SK-N-SH (cell line): ENCODE measurements around the gene PCSK2. TPM values are rescaled to one million over a fixed set of nuclear protein-coding genes. Genes with fewer than 3 reads are reported as not detected.

Experiments
- CTCF ChIA-PET: fragments of 300-600, 350-600 bp; formaldehyde crosslinking; extraction: SDS; loops from one replicate; lab custom pipeline; 2021; lab: Yijun Ruan, JAX
- POLR2A ChIA-PET: fragments of 350-600 bp; sonication (Branson Sonifier 250); formaldehyde crosslinking; extraction: SDS; loops from one replicate; lab custom pipeline; 2020; ENCODE audit warnings: antibody characterized with exemption, inconsistent platforms; lab: Yijun Ruan, JAX
- DNase-seq: peaks from one replicate; pipeline ENCODE4 v3.0.0; 2012
- H2AFZ ChIP-seq: fragments of 200-600 bp; sonication (generic); 2 replicates; pipeline ENCODE4 v1.8.1; 2016; ENCODE audit warnings: antibody characterized with exemption, mild to moderate bottlenecking, low read depth
- H3F3A ChIP-seq: fragments of 200-600 bp; sonication (generic); replicated peaks from 2 replicates; pipeline ENCODE3; 2016; ENCODE audit warnings: antibody characterized with exemption, mild to moderate bottlenecking; ENCODE audit not compliant: insufficient read depth
- H3K27ac ChIP-seq, 2 experiments: fragments of 200-500 bp in 1 of 2; fragments of 200-600 bp in 1 of 2; sonication (Bioruptor generic) in 1 of 2; sonication (generic), shearing (Covaris generic) in 1 of 2; 2 replicates each; pipeline versions ENCODE4 v1.5.1 to v1.6.1; 2014 to 2016; ENCODE audit warnings: low read depth in 2 of 2, inconsistent platforms in 1 of 2, low read length in 1 of 2, mild to moderate bottlenecking in 1 of 2, mixed read lengths in 1 of 2
- H3K27me3 ChIP-seq: fragments of 200-600 bp; sonication (generic), shearing (Covaris generic); 2 replicates; pipeline ENCODE4 v1.6.1; 2016; ENCODE audit warnings: mixed run types; ENCODE audit not compliant: insufficient read depth
- H3K36me3 ChIP-seq, 2 experiments: fragments of 200-500 bp in 1 of 2; fragments of 200-600 bp in 1 of 2; sonication (Bioruptor generic) in 1 of 2; sonication (generic) in 1 of 2; replicated peaks in 1 of 2; 2 replicates each; pipeline versions ENCODE3 to v1.5.1; 2014 to 2016; ENCODE audit warnings: low read length in 1 of 2, mild to moderate bottlenecking in 1 of 2; ENCODE audit not compliant: insufficient read depth in 2 of 2, control insufficient read depth in 1 of 2
- H3K4me1 ChIP-seq, 2 experiments: fragments of 200-500 bp in 1 of 2; fragments of 200-600 bp in 1 of 2; sonication (Bioruptor generic) in 1 of 2; sonication (generic), shearing (Covaris generic) in 1 of 2; 2 replicates each; pipeline versions ENCODE4 v1.5.1 to v1.6.1; 2014 to 2016; ENCODE audit warnings: low read depth in 1 of 2, low read length in 1 of 2, mixed run types in 1 of 2; ENCODE audit not compliant: insufficient read depth in 2 of 2, control insufficient read depth in 1 of 2
- H3K4me2 ChIP-seq: fragments of 200-600 bp; sonication (generic), shearing (Covaris generic); 2 replicates; pipeline ENCODE4 v1.6.1; 2017; ENCODE audit warnings: mixed run types
- H3K4me3 ChIP-seq, 2 experiments: fragments of 200-500 bp in 1 of 2; fragments of 200-600 bp in 1 of 2; sonication (Bioruptor generic) in 1 of 2; sonication (generic), shearing (Covaris generic) in 1 of 2; 2 replicates each; pipeline versions ENCODE4 v1.5.1 to v1.8.1; 2014 to 2016; ENCODE audit warnings: low read depth in 2 of 2, inconsistent platforms in 1 of 2, low read length in 1 of 2, mild to moderate bottlenecking in 1 of 2, mixed read lengths in 1 of 2, moderate library complexity in 1 of 2
- H3K79me2 ChIP-seq: fragments of 200-600 bp; sonication (generic); 2 replicates; pipeline ENCODE4 v1.8.1; 2017; ENCODE audit warnings: mild to moderate bottlenecking; ENCODE audit not compliant: insufficient read depth
- H3K9ac ChIP-seq: fragments of 200-600 bp; sonication (generic); 2 replicates; pipeline ENCODE4 v1.6.1; 2017; ENCODE audit warnings: mixed run types
- H3K9me2 ChIP-seq: fragments of 200-600 bp; sonication (generic); 2 replicates; pipeline ENCODE4 v1.6.1; 2017; ENCODE audit warnings: mixed run types
- H3K9me3 ChIP-seq: fragments of 200-600 bp; sonication (generic); 2 replicates; pipeline ENCODE4 v1.6.1; 2017; ENCODE audit warnings: mixed run types, mild to moderate bottlenecking, moderate library complexity
- H4K20me1 ChIP-seq: fragments of 200-600 bp; sonication (generic); 2 replicates; pipeline ENCODE4 v1.6.1; 2017; ENCODE audit warnings: mild to moderate bottlenecking, mixed run types; ENCODE audit not compliant: insufficient read depth
- CHD2 ChIP-seq: fragments of 150-350 bp; IDR thresholded peaks from 2 replicates; pipeline ENCODE4 v1.6.1; 2018; ENCODE audit warnings: low read length; ENCODE audit not compliant: partially characterized antibody
- ELF1 ChIP-seq: IDR thresholded peaks from 2 replicates; pipeline ENCODE4 v1.4.0; 2012
- FOSL2 ChIP-seq: IDR thresholded peaks from 2 replicates; pipeline ENCODE4 v1.4.0; 2012; ENCODE audit warnings: low read depth, mild to moderate bottlenecking, moderate library complexity, borderline replicate concordance
- FOXM1 ChIP-seq: IDR thresholded peaks from 2 replicates; pipeline ENCODE4 v1.4.0; 2012; ENCODE audit warnings: low read depth, mild to moderate bottlenecking
- GATA2 ChIP-seq: sonication (generic); formaldehyde crosslinking; IDR thresholded peaks from 2 replicates; pipeline ENCODE4 v1.5.0; 2020; ENCODE audit warnings: mild to moderate bottlenecking, missing genetic modification reagents
- MEF2A ChIP-seq: IDR thresholded peaks from 2 replicates; pipeline ENCODE4 v1.4.0; 2012; ENCODE audit warnings: low read depth, borderline replicate concordance
- NFIC ChIP-seq: IDR thresholded peaks from 2 replicates; pipeline ENCODE4 v1.4.0; 2012; ENCODE audit warnings: borderline replicate concordance
- POLR2AphosphoS5 ChIP-seq: IDR thresholded peaks from 2 replicates; pipeline ENCODE4 v1.6.1; 2012; ENCODE audit warnings: low read depth, low read length
- RAD21 ChIP-seq: IDR thresholded peaks from 2 replicates; pipeline ENCODE4 v1.6.1; 2012; ENCODE audit warnings: mild to moderate bottlenecking, low read length
- RCOR1 ChIP-seq: fragments of 150-350 bp; IDR thresholded peaks from 2 replicates; pipeline ENCODE4 v1.6.1; 2017; ENCODE audit warnings: antibody characterized with exemption, low read length
- TCF12 ChIP-seq: IDR thresholded peaks from 2 replicates; pipeline ENCODE4 v1.4.0; 2012
- TEAD4 ChIP-seq: IDR thresholded peaks from 2 replicates; pipeline ENCODE4 v1.4.0; 2012; ENCODE audit warnings: mild to moderate bottlenecking, borderline replicate concordance; ENCODE audit not compliant: insufficient read depth
- YY1 ChIP-seq: IDR thresholded peaks from 2 replicates; pipeline ENCODE4 v1.4.0; 2012; ENCODE audit warnings: low read depth, mild to moderate bottlenecking
- WGBS: methylation state at CpG from one replicate; pipeline ENCODE4 v1.1.6; 2017; ENCODE audit warnings: low lambda C conversion rate; 5-methylcytosine and 5-hydroxymethylcytosine counted together
- polyA plus RNA-seq, 3 experiments: library from polyadenylated mRNA; depleted of rRNA; stranded (reverse); fragments of >200 nt; gene quantifications; 2 replicates each; pipeline ENCODE4 v1.2.3, GENCODE V29; 2012
- TF ChIP-seq, protein P1 (sequence below): fragments of 150-350 bp; IDR thresholded peaks from 2 replicates; pipeline ENCODE4 v1.6.1; 2016; ENCODE audit warnings: mild to moderate bottlenecking, low read depth, low read length
- TF ChIP-seq, protein P2 (sequence below): IDR thresholded peaks from 2 replicates; pipeline ENCODE4 v1.4.0; 2012; ENCODE audit warnings: low read depth, borderline replicate concordance
- TF ChIP-seq, protein P3 (sequence below): fragments of 200-600 bp; sonication (generic); IDR thresholded peaks from 2 replicates; pipeline ENCODE4 v1.6.1; 2017; ENCODE audit warnings: antibody characterized with exemption, mild to moderate bottlenecking, moderate library complexity

Gene PCSK2
- polyA plus RNA-seq, 1 of the 3 experiments (the other 2 are of a cell fraction): not detected

DNA sequence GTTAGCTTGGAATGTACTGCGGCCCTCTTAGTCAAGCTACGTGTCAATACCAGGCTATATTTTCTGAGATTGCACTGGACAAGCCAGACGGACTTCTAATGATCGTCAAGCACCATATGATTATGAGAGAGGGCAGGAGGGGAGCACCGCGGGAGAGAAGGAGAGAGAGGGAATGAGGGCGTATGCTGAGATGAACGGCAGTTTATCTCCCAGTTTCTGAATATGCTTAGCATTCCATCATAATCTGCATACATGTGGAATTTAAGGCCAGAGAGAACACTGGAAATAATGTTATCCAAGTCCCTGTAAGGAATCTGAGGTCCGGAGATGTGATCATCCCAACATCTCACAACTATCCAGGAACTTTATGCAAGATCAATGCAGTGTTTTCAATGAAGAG is 244.1 kb downstream of the PCSK2 start:
- no peaks in the 10 kb centered on the region for H3K79me2 ChIP-seq
- H3K4me2 ChIP-seq: no peak overlapping the region
- H3K4me1 ChIP-seq: peaks cover 0 to 7% of the 10 kb centered on the region in 2 experiments; a peak in 1 of 4 replicates
- no peak overlapping the region for H3K9ac ChIP-seq
- H4K20me1 ChIP-seq: no peaks in the 10 kb centered on the region
- no peaks in the 10 kb centered on the region for H3K9me2 ChIP-seq
- no peaks in the 10 kb centered on the region for H3K9me3 ChIP-seq
- no peaks in the 10 kb centered on the region for H3F3A ChIP-seq
- H2AFZ ChIP-seq: no peak overlapping the region
- 65% methylated on average over 9 of the region's 9 CpGs for WGBS
- no peak for DNase-seq
- no peaks in the 10 kb centered on the region for H3K36me3 ChIP-seq
- H3K4me3 ChIP-seq: no peak overlapping the region
- H3K27ac ChIP-seq: no peak overlapping the region
- no peak for TF ChIP-seq NFIC
- TF ChIP-seq, protein P1, sequence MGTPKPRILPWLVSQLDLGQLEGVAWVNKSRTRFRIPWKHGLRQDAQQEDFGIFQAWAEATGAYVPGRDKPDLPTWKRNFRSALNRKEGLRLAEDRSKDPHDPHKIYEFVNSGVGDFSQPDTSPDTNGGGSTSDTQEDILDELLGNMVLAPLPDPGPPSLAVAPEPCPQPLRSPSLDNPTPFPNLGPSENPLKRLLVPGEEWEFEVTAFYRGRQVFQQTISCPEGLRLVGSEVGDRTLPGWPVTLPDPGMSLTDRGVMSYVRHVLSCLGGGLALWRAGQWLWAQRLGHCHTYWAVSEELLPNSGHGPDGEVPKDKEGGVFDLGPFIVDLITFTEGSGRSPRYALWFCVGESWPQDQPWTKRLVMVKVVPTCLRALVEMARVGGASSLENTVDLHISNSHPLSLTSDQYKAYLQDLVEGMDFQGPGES: no peak
- no peak for TF ChIP-seq MEF2A
- TF ChIP-seq RCOR1: no peak
- TF ChIP-seq RAD21: no peak
- TF ChIP-seq, protein P2, sequence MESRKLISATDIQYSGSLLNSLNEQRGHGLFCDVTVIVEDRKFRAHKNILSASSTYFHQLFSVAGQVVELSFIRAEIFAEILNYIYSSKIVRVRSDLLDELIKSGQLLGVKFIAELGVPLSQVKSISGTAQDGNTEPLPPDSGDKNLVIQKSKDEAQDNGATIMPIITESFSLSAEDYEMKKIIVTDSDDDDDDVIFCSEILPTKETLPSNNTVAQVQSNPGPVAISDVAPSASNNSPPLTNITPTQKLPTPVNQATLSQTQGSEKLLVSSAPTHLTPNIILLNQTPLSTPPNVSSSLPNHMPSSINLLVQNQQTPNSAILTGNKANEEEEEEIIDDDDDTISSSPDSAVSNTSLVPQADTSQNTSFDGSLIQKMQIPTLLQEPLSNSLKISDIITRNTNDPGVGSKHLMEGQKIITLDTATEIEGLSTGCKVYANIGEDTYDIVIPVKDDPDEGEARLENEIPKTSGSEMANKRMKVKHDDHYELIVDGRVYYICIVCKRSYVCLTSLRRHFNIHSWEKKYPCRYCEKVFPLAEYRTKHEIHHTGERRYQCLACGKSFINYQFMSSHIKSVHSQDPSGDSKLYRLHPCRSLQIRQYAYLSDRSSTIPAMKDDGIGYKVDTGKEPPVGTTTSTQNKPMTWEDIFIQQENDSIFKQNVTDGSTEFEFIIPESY: no peak
- TF ChIP-seq, protein P3, sequence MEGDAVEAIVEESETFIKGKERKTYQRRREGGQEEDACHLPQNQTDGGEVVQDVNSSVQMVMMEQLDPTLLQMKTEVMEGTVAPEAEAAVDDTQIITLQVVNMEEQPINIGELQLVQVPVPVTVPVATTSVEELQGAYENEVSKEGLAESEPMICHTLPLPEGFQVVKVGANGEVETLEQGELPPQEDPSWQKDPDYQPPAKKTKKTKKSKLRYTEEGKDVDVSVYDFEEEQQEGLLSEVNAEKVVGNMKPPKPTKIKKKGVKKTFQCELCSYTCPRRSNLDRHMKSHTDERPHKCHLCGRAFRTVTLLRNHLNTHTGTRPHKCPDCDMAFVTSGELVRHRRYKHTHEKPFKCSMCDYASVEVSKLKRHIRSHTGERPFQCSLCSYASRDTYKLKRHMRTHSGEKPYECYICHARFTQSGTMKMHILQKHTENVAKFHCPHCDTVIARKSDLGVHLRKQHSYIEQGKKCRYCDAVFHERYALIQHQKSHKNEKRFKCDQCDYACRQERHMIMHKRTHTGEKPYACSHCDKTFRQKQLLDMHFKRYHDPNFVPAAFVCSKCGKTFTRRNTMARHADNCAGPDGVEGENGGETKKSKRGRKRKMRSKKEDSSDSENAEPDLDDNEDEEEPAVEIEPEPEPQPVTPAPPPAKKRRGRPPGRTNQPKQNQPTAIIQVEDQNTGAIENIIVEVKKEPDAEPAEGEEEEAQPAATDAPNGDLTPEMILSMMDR: no peak
- no peak for TF ChIP-seq TCF12
- TF ChIP-seq FOSL2: no peak
- no peak for TF ChIP-seq FOXM1
- TF ChIP-seq CHD2: no peak
- no peak for TF ChIP-seq ELF1
- no peak for TF ChIP-seq GATA2 (CRISPR knock-in tag)
- TF ChIP-seq TEAD4: no peak
- TF ChIP-seq POLR2AphosphoS5: no peak
- no peak for TF ChIP-seq YY1
- CTCF ChIA-PET: no interaction called here
- H3K27me3 ChIP-seq: no peaks in the 10 kb centered on the region
- POLR2A ChIA-PET: no interaction called here
